Measurements from ENCODE around the gene PAGE2B. TPM values are rescaled to one million over a fixed set of nuclear protein-coding genes. Genes with fewer than 3 reads are reported as not detected.

Gene PAGE2B
- total RNA-seq, 1 experiment from 2014 or later, result not detected

GRCh38 chrX:55102754-55103153, 27.9 kb downstream of the PAGE2B start:
- no peaks in the 10 kb centered on the region for H3K36me3 ChIP-seq (ENCODE audit: control insufficient read depth, insufficient read depth, low read length)
- ChIA-PET CTCF (no interaction called here), POLR2A (no interaction called here)
- Mint-ChIP-seq H3K27me3 (ENCODE audit: insufficient read depth, unreplicated experiment) (no peaks in the 10 kb centered on the region), H3K9me3 (ENCODE audit: unreplicated experiment) (peaks cover 7% of the 10 kb centered on the region), H3K27ac (ENCODE audit: unreplicated experiment) (no peak overlapping the region), H3K4me1 (ENCODE audit: low read depth, unreplicated experiment) (no peaks in the 10 kb centered on the region), H3K36me3 (ENCODE audit: insufficient read depth, unreplicated experiment) (no peaks in the 10 kb centered on the region), H3K4me3 (ENCODE audit: unreplicated experiment) (no peak overlapping the region)
- no peak for DNase-seq
- no peaks in the 10 kb centered on the region for H3K27me3 ChIP-seq (replicated peaks; ENCODE audit: control insufficient read depth, insufficient read depth, low read length)
- no TSS peak for BruUV-seq (replicated peaks)
- H3K9me3 ChIP-seq, result no peaks in the 10 kb centered on the region
- H3K4me1 ChIP-seq, result no peaks in the 10 kb centered on the region
- intact Hi-C loops (cut with micrococcal nuclease; ENCODE audit: unreplicated experiment), result no loop called here
- H3K4me3 ChIP-seq (ENCODE audit: low read depth, low read length), result no peak overlapping the region
- TF ChIP-seq, protein P1, sequence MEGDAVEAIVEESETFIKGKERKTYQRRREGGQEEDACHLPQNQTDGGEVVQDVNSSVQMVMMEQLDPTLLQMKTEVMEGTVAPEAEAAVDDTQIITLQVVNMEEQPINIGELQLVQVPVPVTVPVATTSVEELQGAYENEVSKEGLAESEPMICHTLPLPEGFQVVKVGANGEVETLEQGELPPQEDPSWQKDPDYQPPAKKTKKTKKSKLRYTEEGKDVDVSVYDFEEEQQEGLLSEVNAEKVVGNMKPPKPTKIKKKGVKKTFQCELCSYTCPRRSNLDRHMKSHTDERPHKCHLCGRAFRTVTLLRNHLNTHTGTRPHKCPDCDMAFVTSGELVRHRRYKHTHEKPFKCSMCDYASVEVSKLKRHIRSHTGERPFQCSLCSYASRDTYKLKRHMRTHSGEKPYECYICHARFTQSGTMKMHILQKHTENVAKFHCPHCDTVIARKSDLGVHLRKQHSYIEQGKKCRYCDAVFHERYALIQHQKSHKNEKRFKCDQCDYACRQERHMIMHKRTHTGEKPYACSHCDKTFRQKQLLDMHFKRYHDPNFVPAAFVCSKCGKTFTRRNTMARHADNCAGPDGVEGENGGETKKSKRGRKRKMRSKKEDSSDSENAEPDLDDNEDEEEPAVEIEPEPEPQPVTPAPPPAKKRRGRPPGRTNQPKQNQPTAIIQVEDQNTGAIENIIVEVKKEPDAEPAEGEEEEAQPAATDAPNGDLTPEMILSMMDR (IDR thresholded peaks at IDR 0.05; ENCODE audit: insufficient read depth in 1 of 2, low read depth in 1 of 2, low read length in 1 of 2, severe bottlenecking in 1 of 2, unreplicated experiment in 1 of 2), result no peak

DNA sequence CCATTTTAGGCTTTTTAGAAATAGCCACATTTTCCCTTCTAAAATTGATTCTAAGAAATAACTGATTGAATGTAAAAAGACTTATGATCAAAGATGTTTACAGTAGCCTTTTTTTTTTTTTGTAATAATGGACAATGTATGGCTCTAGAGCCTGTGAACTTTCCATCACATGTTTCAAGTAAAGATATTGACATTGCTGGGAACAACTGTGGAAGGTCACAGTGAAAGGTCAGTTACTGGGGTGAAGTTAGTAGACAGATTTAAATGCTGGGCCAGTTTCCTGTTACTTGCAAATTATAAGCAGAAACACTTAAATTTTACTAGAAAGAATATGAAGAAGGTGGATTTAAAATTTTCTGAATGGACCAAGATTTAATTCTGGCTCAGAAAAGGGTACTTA, 32.4 kb downstream of the PAGE2B start:
- TF ChIP-seq, protein P1 (IDR thresholded peaks at IDR 0.05; ENCODE audit: insufficient read depth in 1 of 2, low read depth in 1 of 2, low read length in 1 of 2, severe bottlenecking in 1 of 2, unreplicated experiment in 1 of 2), result no peak
- no peaks in the 10 kb centered on the region for H3K9me3 ChIP-seq
- H3K36me3 ChIP-seq (ENCODE audit: control insufficient read depth, insufficient read depth, low read length), result no peaks in the 10 kb centered on the region
- Mint-ChIP-seq H3K4me1 (ENCODE audit: low read depth, unreplicated experiment) (no peaks in the 10 kb centered on the region), H3K9me3 (ENCODE audit: unreplicated experiment) (peaks cover 7% of the 10 kb centered on the region), H3K36me3 (ENCODE audit: insufficient read depth, unreplicated experiment) (no peaks in the 10 kb centered on the region), H3K27ac (ENCODE audit: unreplicated experiment) (no peak overlapping the region), H3K27me3 (ENCODE audit: insufficient read depth, unreplicated experiment) (no peaks in the 10 kb centered on the region), H3K4me3 (ENCODE audit: unreplicated experiment) (no peak overlapping the region)
- H3K4me3 ChIP-seq (ENCODE audit: low read depth, low read length), result no peak overlapping the region
- intact Hi-C loops (cut with micrococcal nuclease; ENCODE audit: unreplicated experiment), result no loop called here
- no peaks in the 10 kb centered on the region for H3K27me3 ChIP-seq (replicated peaks; ENCODE audit: control insufficient read depth, insufficient read depth, low read length)
- H3K4me1 ChIP-seq, result peaks cover 35% of the 10 kb centered on the region
- ChIA-PET CTCF (no interaction called here), POLR2A (no interaction called here)
- DNase-seq, result no peak
- no TSS peak for BruUV-seq (replicated peaks)

DNA sequence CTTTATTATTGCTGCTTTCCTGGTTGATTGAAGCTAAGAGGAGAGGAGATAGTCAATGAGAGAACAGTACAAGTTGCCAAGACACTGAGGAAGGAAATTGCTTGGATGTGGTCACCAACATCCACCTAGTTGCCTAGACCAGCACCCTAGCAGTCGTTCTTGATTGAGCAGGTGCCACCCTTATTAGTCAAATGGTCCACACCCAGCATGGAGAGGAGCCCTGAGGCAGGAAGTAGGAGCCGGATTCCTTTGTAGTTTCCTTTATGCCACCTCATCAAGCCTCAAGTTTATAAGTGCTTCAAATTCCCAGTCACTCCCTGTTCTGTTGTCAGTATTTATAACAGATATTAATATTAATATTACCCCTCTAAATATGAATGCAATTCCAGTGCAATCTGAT, 33.1 kb downstream of the PAGE2B start:
- H3K36me3 Mint-ChIP-seq (ENCODE audit: insufficient read depth, unreplicated experiment), result no peaks in the 10 kb centered on the region
- ChIA-PET CTCF (no interaction called here), POLR2A (no interaction called here)
- H3K27me3 Mint-ChIP-seq (ENCODE audit: insufficient read depth, unreplicated experiment), result no peaks in the 10 kb centered on the region
- Histone ChIP-seq H3K36me3 (ENCODE audit: control insufficient read depth, insufficient read depth, low read length) (no peaks in the 10 kb centered on the region), H3K4me1 (peaks cover 41% of the 10 kb centered on the region), H3K9me3 (no peaks in the 10 kb centered on the region), H3K4me3 (ENCODE audit: low read depth, low read length) (no peak overlapping the region), H3K27me3 (replicated peaks; ENCODE audit: control insufficient read depth, insufficient read depth, low read length) (no peaks in the 10 kb centered on the region)
- TF ChIP-seq, protein P1 (IDR thresholded peaks at IDR 0.05; ENCODE audit: insufficient read depth in 1 of 2, low read depth in 1 of 2, low read length in 1 of 2, severe bottlenecking in 1 of 2, unreplicated experiment in 1 of 2), result no peak
- intact Hi-C loops (cut with micrococcal nuclease; ENCODE audit: unreplicated experiment), result no loop called here
- no TSS peak for BruUV-seq (replicated peaks)
- H3K4me1 Mint-ChIP-seq (ENCODE audit: low read depth, unreplicated experiment), result no peaks in the 10 kb centered on the region
- H3K4me3 Mint-ChIP-seq (ENCODE audit: unreplicated experiment), result no peak overlapping the region
- DNase-seq, result no peak
- peaks cover 7% of the 10 kb centered on the region for H3K9me3 Mint-ChIP-seq (ENCODE audit: unreplicated experiment)
- no peak overlapping the region for H3K27ac Mint-ChIP-seq (ENCODE audit: unreplicated experiment)
